GM21526 (cell line): ENCODE data around the gene RUSC2.
"Not testable (repeated sequence)": the region's sequence is repeated elsewhere in the genome, so short reads cannot be mapped to it uniquely, and the experiment has no call there.

Source experiments
- ATAC-seq: cut with Tn5 transposase; IDR thresholded peaks from one replicate; pipeline ENCODE4 v1.9.1; 2021; ENCODE audit warnings: moderate library complexity; ENCODE audit not compliant: unreplicated experiment, low FRiP score

The RUSC2 gene

DNA sequence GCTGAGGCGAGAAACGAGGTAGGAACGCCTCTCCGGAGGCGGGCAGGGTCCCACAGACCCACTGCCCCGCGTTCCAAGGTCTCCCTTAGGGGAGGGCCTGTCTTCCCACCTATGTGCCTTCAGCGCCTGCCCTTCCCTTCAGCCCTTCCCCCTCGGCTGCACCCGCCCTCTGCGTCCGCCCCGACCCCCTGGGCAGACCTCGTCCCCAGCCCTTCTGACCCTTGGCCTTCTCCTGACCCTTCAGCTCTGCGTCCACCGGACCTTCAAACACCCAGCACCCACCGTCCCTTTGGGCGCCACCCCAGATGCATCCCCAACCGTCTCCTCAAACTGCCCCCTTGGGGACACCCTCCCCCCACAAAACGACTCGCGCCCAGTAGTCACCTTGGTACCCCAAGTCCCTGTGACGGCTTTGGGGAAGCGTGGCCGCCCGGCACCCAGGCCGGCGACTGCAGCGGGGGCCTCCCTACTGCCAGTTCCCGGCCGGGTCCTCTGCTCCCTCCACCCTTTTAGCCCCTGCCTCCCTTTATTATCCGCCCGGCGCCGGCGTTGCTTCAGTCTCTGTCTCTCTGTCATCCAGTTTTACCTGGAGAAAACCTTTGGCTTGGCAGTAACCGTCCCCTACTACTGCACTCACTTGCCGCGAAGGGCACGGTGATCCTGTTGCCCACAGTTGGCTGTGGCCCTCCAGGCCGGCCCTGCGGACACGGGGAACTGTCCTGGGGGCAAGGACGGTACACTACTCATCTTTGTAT lies 421 bp downstream of the RUSC2 start:
- ATAC-seq, result no peak

DNA sequence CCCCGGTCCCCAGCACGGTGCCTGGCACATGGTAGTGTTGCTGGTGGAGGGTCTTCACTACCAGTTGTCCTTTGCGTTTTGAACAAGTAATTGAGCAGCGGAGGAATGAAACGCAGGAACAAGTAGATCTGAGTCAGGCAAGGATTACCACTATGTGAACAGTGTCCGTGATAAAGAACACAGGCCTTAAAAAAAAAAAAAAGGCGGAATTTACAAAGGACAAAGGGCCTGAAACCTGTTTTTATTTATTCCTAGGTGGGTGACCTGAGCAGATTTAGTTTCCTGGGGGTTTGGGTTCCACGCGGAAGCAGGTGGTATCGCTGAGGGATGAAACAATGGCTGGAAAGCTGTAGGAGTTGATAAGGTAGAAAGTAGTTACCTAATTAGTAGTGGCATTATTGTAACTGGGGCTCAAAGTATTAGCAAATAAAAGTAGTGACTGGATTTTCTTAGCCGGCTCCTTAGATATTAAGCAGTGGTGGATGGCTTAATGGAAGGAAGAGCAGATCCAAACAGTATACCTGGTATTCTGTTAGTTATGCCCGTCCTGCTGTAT lies 1.1 kb downstream of the RUSC2 start:
- no peak for ATAC-seq

DNA sequence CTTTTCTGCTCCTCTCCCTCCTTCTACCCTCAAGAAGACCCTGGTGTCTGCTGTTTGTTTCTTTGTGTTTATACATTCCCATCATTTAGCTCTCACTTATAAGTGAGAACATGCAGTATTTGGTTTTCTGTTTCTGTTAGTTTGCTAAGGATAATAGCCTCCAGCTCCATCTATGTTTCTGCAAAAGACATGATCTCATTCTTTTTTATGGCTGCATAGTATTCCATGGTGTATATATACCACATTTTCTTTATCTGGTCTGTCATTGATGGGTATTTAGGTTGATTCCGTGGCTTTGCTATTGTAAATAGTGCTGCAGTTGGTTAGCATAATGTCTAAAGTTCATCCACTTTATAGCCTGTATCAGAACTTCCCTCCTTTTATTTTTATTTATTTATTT lies 3.2 kb downstream of the RUSC2 start:
- ATAC-seq, result not testable (repeated sequence)

DNA sequence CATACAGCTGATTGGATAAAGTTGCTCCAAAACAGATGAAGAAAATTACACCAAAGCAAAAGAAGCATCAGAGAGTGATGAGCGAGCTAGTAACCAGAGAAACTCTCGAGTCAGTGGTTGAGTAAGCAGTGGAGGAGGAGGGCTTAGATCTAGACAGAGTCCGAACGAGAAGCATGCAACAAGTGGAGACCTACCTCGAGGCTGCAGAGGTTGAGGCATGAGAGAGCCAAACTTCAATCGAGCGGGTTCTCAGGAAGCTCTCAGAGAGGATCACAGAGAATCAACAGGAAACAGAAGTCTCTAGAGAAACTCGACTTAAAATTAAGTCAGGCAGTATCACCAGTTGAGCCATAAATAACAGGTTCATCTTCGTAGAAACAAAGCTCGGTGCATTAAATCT lies 6.1 kb downstream of the RUSC2 start:
- ATAC-seq, result no peak

DNA sequence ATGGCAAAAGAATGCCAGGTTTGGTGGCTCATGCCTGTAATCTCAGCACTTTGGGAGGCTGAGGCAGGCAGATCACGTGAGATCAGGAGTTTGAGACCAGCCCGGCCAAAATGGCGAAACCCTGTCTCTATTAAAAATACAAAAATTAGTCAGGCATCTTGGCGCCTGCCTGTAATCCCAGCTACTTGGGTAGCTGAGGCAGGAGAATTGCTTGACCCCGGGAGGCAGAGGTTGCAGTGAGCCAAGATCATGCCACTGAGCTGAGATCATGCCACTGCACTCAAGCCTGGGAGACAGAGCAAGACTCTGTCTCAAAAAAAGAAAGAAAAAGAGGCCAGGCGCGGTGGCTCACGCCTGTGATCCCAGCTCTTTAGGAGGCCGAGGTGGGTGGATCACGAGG lies 8.3 kb downstream of the RUSC2 start:
- ATAC-seq, result not testable (repeated sequence)

DNA sequence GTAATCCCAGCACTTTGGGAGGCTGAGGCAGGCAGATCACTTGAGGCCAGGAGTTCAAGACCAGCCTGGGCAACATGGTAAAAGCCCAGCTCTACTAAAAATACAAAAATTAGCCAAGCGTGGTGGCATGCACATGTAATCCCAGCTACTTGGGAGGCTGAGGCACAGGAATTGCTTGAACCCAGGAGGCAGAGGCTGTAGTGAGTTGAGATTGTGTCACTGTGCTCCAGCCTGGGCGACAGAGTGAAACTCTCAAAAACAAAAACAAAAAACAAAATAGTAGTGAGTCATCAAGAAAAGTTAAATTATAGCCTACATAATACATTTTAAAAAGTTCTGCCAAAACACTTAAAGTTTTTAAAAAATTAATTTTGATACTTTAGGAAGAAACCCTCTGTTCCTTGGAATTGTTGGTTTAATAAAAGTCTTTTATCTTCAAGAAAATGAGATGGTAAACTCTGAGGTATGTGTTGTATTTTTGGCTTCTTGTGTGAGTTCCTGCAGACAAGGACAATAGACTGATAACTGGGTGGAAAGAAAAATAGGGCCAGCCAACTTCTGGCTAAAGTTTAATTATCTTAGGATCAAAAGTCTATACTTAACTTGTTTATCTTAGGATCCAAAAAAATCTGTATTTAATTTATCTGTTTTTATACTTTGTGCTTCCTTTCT lies 9.3 kb downstream of the RUSC2 start:
- ATAC-seq, result no peak

DNA sequence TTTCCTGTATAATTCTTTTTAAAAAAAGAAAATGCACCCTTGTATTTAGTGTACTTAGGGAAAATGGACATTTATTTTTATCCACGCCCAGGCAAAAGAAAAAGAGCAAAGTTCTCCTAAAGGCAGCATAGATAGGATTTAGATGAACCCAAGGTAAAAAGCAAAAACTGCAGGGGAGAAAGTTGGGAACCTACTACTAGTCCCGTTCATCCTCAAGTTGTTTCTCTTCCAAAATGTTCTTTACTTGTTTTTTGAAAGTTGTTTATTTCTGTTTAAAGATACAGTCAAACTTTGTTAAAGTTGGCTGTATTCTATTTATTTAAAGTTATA lies 9.8 kb downstream of the RUSC2 start:
- ATAC-seq, result no peak

DNA sequence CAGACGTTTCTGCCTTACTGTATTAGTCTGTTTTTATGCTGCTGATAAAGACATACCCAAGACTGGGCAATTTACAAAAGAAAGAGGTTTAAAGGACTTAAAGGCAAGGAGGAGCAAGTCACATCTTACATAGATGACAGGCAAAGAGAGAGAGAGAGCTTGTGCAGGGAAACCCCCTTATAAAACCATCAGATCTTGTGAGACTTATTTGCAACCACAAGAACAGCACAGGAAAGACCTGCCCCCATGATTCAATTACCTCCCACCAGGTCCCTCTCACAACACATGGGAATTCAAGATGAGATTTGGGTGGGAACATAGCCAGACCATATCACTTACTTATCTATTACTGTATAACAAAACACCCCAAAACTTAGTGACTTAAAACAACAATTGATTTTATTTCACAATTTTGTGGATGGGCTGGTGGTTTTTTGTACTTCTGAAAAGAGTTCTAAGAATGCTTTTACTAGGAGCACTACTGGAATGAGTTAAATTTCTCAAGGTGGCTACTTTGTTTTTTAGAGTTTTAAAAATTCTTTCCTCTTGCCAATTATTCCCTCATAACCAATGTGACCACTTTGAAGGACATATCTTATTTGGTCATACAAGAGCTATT lies 10.3 kb downstream of the RUSC2 start:
- no peak for ATAC-seq

DNA sequence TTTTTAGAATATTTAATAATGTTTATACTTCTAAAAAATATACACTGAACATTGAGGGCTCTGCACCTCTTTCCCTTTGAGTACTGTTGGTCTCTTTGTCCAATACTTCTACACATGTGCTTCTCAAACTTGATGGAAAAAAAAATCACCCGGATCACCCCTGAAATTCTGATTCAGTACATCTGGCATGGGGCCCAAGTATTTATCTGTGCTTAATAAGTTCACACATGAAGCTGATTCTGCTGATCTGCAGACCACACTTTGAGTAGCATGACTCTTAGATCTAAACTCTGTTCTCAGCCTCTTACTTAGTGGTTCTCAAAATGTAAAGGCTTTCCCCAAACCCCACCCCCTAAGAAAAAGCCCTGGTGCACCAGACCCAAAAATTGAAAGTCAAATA lies 12.0 kb downstream of the RUSC2 start:
- no peak for ATAC-seq

DNA sequence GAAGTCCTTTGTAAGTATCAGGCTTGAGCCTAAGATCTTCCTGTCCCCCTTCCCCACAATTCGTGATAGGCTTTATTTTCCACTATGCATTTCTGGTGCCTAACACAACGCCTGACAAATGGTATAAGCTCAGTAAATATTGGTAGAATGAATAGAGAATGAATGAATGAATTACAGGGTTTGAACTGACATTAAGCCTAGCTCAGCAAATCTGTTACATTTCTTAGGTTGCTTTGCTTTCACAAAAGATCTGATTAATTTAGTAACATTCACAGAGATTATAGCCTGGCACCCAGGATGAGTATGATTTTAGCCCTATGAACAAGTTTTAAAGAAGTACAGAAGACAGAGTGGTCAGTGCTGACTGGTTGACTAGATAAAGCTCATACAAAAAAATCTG lies 16.4 kb downstream of the RUSC2 start:
- no peak for ATAC-seq

DNA sequence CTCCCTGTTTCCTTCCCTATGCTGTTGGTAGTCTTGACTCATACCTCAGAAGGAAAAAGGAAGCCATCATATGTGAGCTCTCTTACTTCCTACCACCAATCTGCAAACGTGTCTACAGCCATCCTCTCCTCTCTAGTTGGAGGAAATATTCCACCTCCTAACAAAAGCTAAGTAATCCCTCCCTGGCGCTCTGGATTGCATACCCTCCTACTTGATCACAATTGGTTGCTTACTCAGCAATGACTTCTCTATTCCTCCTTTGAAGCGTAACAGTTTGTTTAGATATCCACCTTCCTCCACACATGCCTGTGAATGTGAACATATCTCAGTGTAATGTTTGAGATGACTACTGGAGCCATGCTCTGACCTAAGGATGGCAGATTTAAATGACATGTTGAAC lies 18.2 kb downstream of the RUSC2 start:
- ATAC-seq, result no peak

DNA sequence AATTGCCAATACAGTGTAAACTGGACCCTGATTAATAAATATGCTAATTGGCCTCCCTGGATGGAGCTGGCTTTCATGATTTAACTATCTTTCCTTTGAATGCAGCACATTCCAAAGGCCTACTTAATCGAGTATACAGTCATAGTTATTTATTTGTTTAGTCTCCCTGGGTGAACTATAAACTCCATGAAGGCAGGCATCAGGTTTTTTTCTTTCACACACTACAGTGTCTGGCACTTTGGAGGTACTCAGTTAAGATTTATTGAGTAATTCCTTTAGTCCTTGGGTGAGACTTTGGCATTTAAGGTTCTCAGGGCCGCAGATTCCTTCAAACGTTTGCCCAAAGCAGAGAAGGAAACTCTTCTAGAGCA lies 20.5 kb downstream of the RUSC2 start:
- ATAC-seq, result no peak

DNA sequence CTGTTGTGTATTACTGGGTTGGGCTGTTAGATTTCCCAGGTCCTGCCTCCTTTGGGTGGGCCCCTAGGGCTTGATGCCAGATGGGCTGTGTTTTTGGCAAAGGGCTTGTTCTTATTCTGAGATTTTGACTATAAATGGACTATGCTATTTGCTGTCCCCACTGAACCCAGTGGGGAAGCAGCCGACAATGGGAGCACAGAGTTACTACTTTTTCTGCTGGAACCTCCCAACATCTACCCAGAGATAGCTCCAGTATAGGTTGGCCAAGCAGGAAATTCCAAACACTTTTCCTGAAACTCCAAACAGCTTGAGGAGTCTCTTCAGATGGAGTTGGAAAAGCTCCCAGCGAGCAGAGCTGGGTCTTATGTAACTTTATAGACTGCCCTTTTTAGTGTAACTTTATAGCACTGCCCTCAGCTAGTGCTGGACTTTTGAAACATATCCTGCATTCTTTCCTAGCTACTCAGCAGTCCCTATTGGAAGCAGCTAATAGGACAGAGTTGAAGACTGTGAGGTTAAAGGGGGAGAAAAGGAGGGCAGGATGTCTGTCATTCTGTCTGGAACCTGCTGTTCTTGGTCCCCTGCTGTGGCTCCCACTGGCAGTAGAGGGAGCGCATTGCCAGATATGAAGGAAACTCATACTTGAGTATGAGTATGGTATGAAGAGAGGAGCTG lies 21.0 kb downstream of the RUSC2 start:
- no peak for ATAC-seq

DNA sequence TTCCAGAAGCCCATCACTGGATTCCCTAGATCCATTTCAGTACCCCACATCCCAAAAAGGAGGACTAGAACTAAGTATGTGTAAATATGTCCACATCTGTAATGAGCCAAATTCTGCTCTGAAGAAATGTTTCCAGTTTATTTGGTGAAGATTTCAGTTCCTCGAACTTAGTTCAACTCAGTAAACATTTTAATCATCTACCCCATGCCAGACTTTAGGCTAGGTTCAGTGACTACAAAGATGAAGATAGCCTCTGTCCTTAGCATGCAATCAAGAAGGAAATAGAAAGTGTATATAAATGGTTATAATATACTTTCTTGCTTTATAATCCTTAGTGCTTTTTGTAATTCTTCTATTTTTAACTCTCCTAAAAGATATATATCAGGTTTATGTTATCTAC lies 21.5 kb downstream of the RUSC2 start:
- no peak for ATAC-seq

DNA sequence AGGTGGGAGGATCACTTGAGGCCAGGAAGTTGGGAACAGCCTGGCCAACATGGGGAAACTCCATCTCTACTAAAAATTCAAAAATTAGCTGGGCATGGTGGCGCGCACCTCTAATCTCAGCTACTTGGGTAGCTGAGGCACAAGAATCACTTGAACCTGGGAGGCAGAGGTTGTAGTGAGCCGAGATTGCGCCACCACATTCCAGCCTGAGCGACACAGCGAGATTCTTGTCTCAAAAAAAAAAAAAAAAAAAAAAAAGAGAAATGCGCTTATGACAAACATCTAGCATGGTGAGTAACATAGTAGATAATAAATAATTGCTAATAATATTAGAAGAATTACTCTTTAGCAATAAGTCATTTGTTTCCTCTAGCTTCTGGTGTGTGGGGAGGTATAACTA lies 25.9 kb downstream of the RUSC2 start:
- no peak for ATAC-seq

DNA sequence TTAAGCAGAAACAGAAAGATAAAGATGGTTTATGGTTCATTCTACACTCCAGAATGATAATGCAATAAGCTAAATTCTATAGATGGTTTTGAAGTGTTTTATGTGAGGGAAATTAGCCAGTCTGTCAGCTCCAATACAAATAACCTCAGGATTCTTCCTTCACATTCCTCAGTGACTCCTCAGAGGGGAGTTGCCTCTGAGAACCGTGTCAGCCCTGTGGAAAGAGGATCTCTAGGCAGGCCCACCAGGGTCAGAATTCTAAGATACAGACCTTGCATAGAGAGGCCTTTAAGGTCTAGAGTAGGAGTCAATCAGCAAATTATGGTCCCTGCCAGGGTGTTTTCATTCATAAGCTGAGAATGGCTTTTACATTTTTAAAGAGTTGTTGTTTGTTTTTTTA lies 26.6 kb downstream of the RUSC2 start:
- no peak for ATAC-seq

DNA sequence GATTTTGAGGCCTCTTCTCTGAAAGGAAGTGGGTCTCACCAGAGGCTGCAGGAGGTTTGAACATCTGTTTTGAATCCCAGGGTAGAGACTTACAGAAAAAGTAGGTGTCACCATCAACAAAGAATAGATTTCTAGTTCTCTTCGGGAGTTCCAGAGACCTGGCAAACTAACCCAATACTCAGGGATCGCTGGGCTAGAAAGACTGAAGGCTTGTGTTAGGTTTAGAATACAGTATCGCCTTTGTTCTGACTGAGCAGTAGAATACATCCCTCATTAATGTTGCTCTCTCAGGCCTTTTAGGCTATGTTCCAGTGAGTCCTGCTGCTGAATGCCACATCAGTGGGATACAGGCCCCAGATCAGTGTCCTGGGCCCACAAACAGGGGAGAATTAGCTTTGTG lies 27.2 kb downstream of the RUSC2 start:
- ATAC-seq, result no peak

DNA sequence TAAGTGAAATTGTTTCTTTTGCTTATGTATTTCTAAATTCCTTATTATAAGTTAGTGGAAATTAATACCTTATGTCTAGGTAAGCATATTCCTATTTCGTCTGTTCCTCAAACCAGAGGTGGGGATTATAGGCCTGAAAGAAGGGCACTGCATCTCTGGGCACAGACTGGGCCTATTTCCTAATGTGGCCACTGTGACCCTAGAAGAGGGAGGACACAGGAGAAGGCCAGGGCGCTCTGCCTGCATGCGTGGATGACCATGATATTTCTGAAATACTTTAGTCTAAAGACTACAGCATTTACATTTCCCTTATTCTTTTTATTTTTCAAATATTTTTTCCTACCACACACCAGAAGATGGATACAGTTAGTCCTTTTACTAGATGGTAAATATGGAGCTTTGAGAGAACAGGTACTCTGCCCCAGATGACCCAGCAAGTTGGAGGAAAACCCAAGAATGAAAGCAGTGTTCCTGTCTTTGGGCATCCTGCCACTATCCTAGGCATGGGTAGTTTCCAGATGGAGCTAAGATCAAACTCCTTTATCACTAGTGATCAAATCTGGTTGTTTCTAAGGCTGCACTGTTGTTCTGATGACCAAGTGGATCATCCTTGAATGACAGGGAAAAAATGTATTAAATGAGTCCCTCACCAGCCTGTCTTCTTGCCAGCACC lies 27.8 kb downstream of the RUSC2 start:
- no peak for ATAC-seq

DNA sequence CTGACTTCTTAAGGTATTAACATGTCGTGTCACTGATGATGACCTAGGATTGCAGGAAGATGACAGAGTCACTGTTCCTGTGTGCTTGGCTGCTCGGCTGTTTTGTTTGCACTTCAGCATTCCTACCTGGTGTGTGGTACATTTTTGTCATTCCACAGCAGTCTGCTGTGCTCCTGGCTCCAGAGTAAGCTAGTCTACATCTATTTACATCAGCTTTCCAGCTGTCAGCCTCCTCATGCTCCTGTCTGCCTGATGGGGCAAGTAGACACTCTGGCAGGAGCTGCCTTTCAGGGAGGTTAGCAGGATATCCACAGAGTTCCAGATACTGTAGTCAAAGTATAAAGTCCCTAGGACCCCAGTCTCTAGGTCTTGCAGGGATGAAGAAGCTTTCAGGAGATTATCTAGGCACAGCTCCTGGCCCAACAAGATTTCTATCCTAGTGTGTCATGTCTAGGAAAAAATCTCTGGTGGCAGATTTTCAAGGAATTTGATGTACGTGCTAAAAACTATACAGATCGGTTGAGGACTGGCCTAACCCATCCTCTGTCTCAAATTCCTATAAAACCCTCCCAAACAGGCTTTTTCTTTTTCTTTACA lies 28.4 kb downstream of the RUSC2 start:
- no peak for ATAC-seq

DNA sequence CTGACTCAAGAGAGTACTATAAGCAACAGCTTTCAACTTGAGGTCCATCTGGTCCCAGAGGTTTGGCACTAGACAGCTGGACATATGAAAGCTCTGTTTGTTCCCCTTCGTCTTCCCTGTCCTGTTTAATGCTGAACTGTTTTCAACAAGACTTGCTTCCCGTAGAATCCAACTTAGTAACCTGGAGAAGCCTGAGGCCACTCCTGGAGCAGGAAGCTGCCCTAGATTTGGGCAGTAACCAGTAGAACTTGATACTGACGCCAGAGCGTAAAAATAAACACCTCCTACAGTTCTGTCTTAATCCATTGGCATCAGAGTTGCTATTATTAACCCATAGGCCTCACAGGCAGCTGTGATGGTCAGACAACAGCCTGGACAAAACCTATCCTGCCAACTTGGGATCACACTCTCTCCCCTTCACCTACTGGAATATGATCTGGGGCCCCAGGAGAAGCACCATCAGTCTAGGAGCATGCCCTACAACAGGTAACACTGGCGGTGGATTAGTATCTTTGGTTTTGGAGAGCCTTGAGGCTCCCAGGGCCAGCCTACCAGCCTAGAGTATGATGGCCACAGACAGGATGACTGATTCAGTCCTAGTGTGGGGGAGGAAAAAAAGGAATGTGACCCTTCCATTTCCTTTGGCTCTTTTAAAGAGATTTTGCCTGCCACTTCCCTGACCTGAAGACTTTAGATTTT lies 29.2 kb downstream of the RUSC2 start:
- no peak for ATAC-seq
